ENCODE results near the gene SH3RF3.
"Not testable (repeated sequence)": the region's sequence is repeated elsewhere in the genome, so short reads cannot be mapped to it uniquely, and the experiment has no call there.

SH3RF3 gene

DNA sequence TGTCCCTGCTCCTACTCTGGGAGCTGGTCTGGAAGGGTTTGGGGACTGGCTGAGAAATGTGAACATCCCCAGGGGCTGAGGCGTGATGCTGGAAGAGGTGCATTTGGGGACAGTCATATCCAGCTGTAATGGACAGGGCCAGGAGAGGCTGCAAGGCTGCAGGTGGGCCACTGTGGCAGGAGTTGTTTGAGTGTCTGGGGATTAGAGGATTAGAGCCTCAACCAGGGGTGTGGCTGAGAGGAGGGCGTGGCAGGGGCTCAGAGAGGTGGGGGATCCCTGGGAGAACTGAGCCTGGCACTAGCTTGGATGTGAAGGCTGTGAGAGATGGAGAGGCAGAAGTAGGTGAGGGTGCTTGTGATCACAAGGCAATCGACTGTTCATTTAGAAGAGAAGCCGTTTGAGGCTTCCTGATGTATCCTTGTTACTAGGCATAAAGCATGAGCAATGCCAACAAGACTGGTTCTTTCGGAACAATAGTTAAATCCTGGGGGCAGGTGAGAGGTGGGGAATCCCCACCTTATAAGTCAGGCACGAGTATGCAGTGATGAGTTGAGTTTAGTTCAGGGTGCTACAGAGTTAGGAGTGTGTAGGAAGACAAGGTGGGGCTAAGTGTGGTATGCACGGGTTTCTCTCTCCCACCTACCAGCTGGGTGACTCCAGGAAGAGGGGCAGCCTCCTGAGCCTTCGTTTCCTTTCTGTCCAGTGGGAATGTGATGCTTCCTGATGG, 31.9 kb downstream of the SH3RF3 start:
- TF ChIP-seq, protein P1, sequence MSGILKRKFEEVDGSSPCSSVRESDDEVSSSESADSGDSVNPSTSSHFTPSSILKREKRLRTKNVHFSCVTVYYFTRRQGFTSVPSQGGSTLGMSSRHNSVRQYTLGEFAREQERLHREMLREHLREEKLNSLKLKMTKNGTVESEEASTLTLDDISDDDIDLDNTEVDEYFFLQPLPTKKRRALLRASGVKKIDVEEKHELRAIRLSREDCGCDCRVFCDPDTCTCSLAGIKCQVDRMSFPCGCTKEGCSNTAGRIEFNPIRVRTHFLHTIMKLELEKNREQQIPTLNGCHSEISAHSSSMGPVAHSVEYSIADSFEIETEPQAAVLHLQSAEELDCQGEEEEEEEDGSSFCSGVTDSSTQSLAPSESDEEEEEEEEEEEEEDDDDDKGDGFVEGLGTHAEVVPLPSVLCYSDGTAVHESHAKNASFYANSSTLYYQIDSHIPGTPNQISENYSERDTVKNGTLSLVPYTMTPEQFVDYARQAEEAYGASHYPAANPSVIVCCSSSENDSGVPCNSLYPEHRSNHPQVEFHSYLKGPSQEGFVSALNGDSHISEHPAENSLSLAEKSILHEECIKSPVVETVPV (CRISPR knock-in tag; IDR thresholded peaks at IDR 0.05) = no peak
- no peak for TF ChIP-seq ESRRG (CRISPR knock-in tag; IDR thresholded peaks at IDR 0.05)
- TF ChIP-seq CSDC2 (CRISPR knock-in tag; IDR thresholded peaks at IDR 0.05) = no peak
- TF ChIP-seq, protein P2, sequence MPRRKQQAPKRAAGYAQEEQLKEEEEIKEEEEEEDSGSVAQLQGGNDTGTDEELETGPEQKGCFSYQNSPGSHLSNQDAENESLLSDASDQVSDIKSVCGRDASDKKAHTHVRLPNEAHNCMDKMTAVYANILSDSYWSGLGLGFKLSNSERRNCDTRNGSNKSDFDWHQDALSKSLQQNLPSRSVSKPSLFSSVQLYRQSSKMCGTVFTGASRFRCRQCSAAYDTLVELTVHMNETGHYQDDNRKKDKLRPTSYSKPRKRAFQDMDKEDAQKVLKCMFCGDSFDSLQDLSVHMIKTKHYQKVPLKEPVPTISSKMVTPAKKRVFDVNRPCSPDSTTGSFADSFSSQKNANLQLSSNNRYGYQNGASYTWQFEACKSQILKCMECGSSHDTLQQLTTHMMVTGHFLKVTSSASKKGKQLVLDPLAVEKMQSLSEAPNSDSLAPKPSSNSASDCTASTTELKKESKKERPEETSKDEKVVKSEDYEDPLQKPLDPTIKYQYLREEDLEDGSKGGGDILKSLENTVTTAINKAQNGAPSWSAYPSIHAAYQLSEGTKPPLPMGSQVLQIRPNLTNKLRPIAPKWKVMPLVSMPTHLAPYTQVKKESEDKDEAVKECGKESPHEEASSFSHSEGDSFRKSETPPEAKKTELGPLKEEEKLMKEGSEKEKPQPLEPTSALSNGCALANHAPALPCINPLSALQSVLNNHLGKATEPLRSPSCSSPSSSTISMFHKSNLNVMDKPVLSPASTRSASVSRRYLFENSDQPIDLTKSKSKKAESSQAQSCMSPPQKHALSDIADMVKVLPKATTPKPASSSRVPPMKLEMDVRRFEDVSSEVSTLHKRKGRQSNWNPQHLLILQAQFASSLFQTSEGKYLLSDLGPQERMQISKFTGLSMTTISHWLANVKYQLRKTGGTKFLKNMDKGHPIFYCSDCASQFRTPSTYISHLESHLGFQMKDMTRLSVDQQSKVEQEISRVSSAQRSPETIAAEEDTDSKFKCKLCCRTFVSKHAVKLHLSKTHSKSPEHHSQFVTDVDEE (CRISPR knock-in tag; IDR thresholded peaks at IDR 0.05) = no peak
- no peak for TF ChIP-seq RARB (CRISPR knock-in tag; IDR thresholded peaks at IDR 0.05)
- no peak for TF ChIP-seq ZNF8 (CRISPR knock-in tag; IDR thresholded peaks at IDR 0.05)
- TF ChIP-seq ZFP3 (CRISPR knock-in tag; IDR thresholded peaks at IDR 0.05) = no peak
- no peak for TF ChIP-seq OSR1 (CRISPR knock-in tag; IDR thresholded peaks at IDR 0.05)
- TF ChIP-seq, protein P3, sequence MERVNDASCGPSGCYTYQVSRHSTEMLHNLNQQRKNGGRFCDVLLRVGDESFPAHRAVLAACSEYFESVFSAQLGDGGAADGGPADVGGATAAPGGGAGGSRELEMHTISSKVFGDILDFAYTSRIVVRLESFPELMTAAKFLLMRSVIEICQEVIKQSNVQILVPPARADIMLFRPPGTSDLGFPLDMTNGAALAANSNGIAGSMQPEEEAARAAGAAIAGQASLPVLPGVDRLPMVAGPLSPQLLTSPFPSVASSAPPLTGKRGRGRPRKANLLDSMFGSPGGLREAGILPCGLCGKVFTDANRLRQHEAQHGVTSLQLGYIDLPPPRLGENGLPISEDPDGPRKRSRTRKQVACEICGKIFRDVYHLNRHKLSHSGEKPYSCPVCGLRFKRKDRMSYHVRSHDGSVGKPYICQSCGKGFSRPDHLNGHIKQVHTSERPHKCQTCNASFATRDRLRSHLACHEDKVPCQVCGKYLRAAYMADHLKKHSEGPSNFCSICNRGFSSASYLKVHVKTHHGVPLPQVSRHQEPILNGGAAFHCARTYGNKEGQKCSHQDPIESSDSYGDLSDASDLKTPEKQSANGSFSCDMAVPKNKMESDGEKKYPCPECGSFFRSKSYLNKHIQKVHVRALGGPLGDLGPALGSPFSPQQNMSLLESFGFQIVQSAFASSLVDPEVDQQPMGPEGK (CRISPR knock-in tag; IDR thresholded peaks at IDR 0.05; ENCODE audit: borderline replicate concordance) = no peak
- TF ChIP-seq SNAI2 (CRISPR knock-in tag; IDR thresholded peaks at IDR 0.05) = no peak
- no peak for TF ChIP-seq BACH2 (CRISPR knock-in tag; IDR thresholded peaks at IDR 0.05; ENCODE audit: borderline replicate concordance)
- TF ChIP-seq PPARA (CRISPR knock-in tag; IDR thresholded peaks at IDR 0.05; ENCODE audit: borderline replicate concordance) = no peak
- no peak for TF ChIP-seq ISL1 (CRISPR knock-in tag; IDR thresholded peaks at IDR 0.05)
- ATAC-seq = no peak

DNA sequence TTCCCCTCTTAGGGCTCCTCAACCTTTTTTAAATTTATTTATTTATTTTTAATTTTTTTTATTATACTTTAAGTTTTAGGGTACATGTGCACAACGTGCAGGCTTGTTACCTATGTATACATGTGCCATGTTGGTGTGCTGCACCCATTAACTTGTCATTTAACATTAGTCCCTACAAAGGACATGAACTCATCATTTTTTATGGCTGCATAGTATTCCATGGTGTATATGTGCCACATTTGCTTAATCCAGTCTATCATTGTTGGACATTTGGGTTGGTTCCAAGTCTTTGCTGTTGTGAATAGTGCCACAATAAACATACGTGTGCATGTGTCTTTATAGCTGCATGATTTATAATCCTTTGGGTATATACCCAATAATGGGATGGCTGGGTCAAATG, 33.4 kb downstream of the SH3RF3 start:
- ATAC-seq = not testable (repeated sequence)

DNA sequence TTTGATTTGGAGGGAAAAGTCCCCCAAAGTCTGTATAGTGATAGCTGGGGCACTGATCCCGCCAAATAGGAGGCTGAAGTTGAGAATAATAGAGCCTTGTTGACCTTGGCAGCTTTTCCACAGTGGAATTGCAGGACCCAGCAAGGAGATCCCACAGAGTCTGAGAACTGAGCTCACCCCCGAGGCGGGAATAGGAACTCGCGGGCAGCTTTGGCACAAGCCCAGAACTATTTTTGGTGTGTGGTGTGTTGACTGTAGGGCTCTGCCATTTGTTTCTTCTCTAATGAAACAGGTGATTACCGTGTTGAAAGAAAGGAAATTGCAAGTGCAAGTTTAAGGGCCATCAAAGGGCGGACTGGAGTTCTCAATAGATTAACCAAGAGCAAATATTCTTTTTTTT, 34.0 kb downstream of the SH3RF3 start:
- ATAC-seq = peak; percentile 57
- no peak for TF ChIP-seq GLIS3 (CRISPR knock-in tag; IDR thresholded peaks at IDR 0.05)
- no peak for TF ChIP-seq TOX (CRISPR knock-in tag; IDR thresholded peaks at IDR 0.05; ENCODE audit: borderline replicate concordance)
- TF ChIP-seq SNAI2 (CRISPR knock-in tag; IDR thresholded peaks at IDR 0.05) = no peak
- TF ChIP-seq ISL1 (CRISPR knock-in tag; IDR thresholded peaks at IDR 0.05) = no peak
- no peak for TF ChIP-seq CSDC2 (CRISPR knock-in tag; IDR thresholded peaks at IDR 0.05)
- no peak for TF ChIP-seq OSR1 (CRISPR knock-in tag; IDR thresholded peaks at IDR 0.05)
- TF ChIP-seq ESRRG (CRISPR knock-in tag; IDR thresholded peaks at IDR 0.05) = no peak
- TF ChIP-seq, protein P4, sequence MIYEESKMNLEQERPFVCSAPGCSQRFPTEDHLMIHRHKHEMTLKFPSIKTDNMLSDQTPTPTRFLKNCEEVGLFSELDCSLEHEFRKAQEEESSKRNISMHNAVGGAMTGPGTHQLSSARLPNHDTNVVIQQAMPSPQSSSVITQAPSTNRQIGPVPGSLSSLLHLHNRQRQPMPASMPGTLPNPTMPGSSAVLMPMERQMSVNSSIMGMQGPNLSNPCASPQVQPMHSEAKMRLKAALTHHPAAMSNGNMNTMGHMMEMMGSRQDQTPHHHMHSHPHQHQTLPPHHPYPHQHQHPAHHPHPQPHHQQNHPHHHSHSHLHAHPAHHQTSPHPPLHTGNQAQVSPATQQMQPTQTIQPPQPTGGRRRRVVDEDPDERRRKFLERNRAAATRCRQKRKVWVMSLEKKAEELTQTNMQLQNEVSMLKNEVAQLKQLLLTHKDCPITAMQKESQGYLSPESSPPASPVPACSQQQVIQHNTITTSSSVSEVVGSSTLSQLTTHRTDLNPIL (CRISPR knock-in tag; IDR thresholded peaks at IDR 0.05; ENCODE audit: low read depth) = no peak
- TF ChIP-seq, protein P5, sequence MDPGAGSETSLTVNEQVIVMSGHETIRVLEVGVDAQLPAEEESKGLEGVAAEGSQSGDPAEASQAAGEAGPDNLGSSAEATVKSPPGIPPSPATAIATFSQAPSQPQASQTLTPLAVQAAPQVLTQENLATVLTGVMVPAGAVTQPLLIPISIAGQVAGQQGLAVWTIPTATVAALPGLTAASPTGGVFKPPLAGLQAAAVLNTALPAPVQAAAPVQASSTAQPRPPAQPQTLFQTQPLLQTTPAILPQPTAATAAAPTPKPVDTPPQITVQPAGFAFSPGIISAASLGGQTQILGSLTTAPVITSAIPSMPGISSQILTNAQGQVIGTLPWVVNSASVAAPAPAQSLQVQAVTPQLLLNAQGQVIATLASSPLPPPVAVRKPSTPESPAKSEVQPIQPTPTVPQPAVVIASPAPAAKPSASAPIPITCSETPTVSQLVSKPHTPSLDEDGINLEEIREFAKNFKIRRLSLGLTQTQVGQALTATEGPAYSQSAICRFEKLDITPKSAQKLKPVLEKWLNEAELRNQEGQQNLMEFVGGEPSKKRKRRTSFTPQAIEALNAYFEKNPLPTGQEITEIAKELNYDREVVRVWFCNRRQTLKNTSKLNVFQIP (CRISPR knock-in tag; IDR thresholded peaks at IDR 0.05; ENCODE audit: borderline replicate concordance, low read depth) = no peak
- TF ChIP-seq, protein P2 (CRISPR knock-in tag; IDR thresholded peaks at IDR 0.05) = no peak
- TF ChIP-seq ZC3H10 (CRISPR knock-in tag; IDR thresholded peaks at IDR 0.05) = no peak
- no peak for TF ChIP-seq ZNF70 (CRISPR knock-in tag; IDR thresholded peaks at IDR 0.05)
- TF ChIP-seq ZFP30 (CRISPR knock-in tag; IDR thresholded peaks at IDR 0.05) = no peak
- TF ChIP-seq, protein P1 (CRISPR knock-in tag; IDR thresholded peaks at IDR 0.05) = no peak
- TF ChIP-seq PPARA (CRISPR knock-in tag; IDR thresholded peaks at IDR 0.05; ENCODE audit: borderline replicate concordance) = no peak
- no peak for TF ChIP-seq ZNF8 (CRISPR knock-in tag; IDR thresholded peaks at IDR 0.05)

Measured in SK-N-SH treated with all-trans-retinoic acid at 6 μM for 48 hours (cell line).